ENCODE results near the gene CTF1. TPM values are rescaled to one million over a fixed set of nuclear protein-coding genes. Genes with fewer than 3 reads are reported as not detected.
"Not testable (repeated sequence)": the region's sequence is repeated elsewhere in the genome, so short reads cannot be mapped to it uniquely, and the experiment has no call there.

CTF1 gene
- total RNA-seq, 1 experiment from 2014 or later: 1.4 TPM

GRCh38 chr16:30858829-30859423 is 37.5 kb upstream of the CTF1 start:
- BruUV-seq (replicated peaks): no TSS peak
- no peaks in the 10 kb centered on the region for H3K9me2 ChIP-seq (ENCODE audit: insufficient read depth)
- no peaks in the 10 kb centered on the region for H4K20me1 ChIP-seq (ENCODE audit: insufficient read depth)
- H3K4me1 ChIP-seq (ENCODE audit: control insufficient read depth in 1 of 2, insufficient read depth in 2 of 2, low read length in 2 of 2): peaks cover 0 to 3% of the 10 kb centered on the region in 2 experiments; a peak in 1 of 4 replicates
- no peak overlapping the region for H3K4me2 ChIP-seq (ENCODE audit: low read length)
- ChIA-PET RAD21 (ENCODE audit: low non-redundant PET in 1 of 2, low total read pairs in 2 of 2, uncharacterized antibody in 2 of 2, unreplicated experiment in 2 of 2) (no interaction called here), POLR2A (no interaction called here), CTCF (interaction anchor here (1.9 kb wide), 1 partner anchor 14 kb away, joined by 4 read pairs; no protein-coding TSS in a partner anchor)
- H3K9ac ChIP-seq (ENCODE audit: low read length): no peak overlapping the region
- H3K36me3 ChIP-seq (ENCODE audit: control insufficient read depth in 1 of 2, insufficient read depth in 2 of 2, low read length in 2 of 2): no peaks in the 10 kb centered on the region
- DNase-seq (ENCODE audit: low read depth, low spot score) (no peak), ATAC-seq (no peak)
- H2AFZ ChIP-seq (ENCODE audit: low read depth, low read length, poor library complexity, severe bottlenecking): no peak overlapping the region
- intact Hi-C loops (cut with micrococcal nuclease): no loop called here
- peaks cover 0 to 6% of the 10 kb centered on the region in 2 experiments; a peak in 2 of 4 replicates for H3K9me3 ChIP-seq (ENCODE audit: control insufficient read depth in 1 of 2, insufficient read depth in 1 of 2, low read depth in 1 of 2, low read length in 2 of 2)
- no peaks in the 10 kb centered on the region for H3K27me3 ChIP-seq (ENCODE audit: insufficient read depth, low read length)
- TF ChIP-seq SIN3A (IDR thresholded peaks at IDR 0.05; ENCODE audit: low read depth): no peak
- TF ChIP-seq ATF3 (IDR thresholded peaks at IDR 0.05): no peak
- TF ChIP-seq JUND (IDR thresholded peaks at IDR 0.05): no peak
- TF ChIP-seq ELF1 (IDR thresholded peaks at IDR 0.05; ENCODE audit: borderline replicate concordance, low read depth): no peak
- no peaks in the 10 kb centered on the region for H3K79me2 ChIP-seq (ENCODE audit: insufficient read depth, low read length)
- H3K27ac ChIP-seq (ENCODE audit: low read depth, low read length): no peak overlapping the region
- H3K4me3 ChIP-seq (replicated peaks in 1 of 2; ENCODE audit: low read depth in 1 of 2, low read length in 2 of 2): no peak overlapping the region

GRCh38 chr16:30860729-30861128 is 35.7 kb upstream of the CTF1 start:
- H3K79me2 ChIP-seq (ENCODE audit: insufficient read depth, low read length); BruUV-seq (replicated peaks); H3K36me3 ChIP-seq (ENCODE audit: control insufficient read depth in 1 of 2, insufficient read depth in 2 of 2, low read length in 2 of 2); H2AFZ ChIP-seq (ENCODE audit: low read depth, low read length, poor library complexity, severe bottlenecking); H3K27me3 ChIP-seq (ENCODE audit: insufficient read depth, low read length); CTCF ChIA-PET; RAD21 ChIA-PET (ENCODE audit: low non-redundant PET in 1 of 2, low total read pairs in 2 of 2, uncharacterized antibody in 2 of 2, unreplicated experiment in 2 of 2); intact Hi-C loops (cut with micrococcal nuclease); H4K20me1 ChIP-seq (ENCODE audit: insufficient read depth); H3K27ac ChIP-seq (ENCODE audit: low read depth, low read length); H3K9me2 ChIP-seq (ENCODE audit: insufficient read depth); DNase-seq (ENCODE audit: low read depth, low spot score); H3K9me3 ChIP-seq (ENCODE audit: control insufficient read depth in 1 of 2, insufficient read depth in 1 of 2, low read depth in 1 of 2, low read length in 2 of 2); ATAC-seq; H3K4me1 ChIP-seq (ENCODE audit: control insufficient read depth in 1 of 2, insufficient read depth in 2 of 2, low read length in 2 of 2); POLR2A ChIA-PET; H3K9ac ChIP-seq (ENCODE audit: low read length); H3K4me2 ChIP-seq (ENCODE audit: low read length); H3K4me3 ChIP-seq (replicated peaks in 1 of 2; ENCODE audit: low read depth in 1 of 2, low read length in 2 of 2): not testable (repeated sequence)

GRCh38 chr16:30863178-30863577 is 33.2 kb upstream of the CTF1 start:
- H2AFZ ChIP-seq (ENCODE audit: low read depth, low read length, poor library complexity, severe bottlenecking); BruUV-seq (replicated peaks); DNase-seq (ENCODE audit: low read depth, low spot score); CTCF ChIA-PET; RAD21 ChIA-PET (ENCODE audit: low non-redundant PET in 1 of 2, low total read pairs in 2 of 2, uncharacterized antibody in 2 of 2, unreplicated experiment in 2 of 2); H3K9me3 ChIP-seq (ENCODE audit: control insufficient read depth in 1 of 2, insufficient read depth in 1 of 2, low read depth in 1 of 2, low read length in 2 of 2); H3K27me3 ChIP-seq (ENCODE audit: insufficient read depth, low read length); ATAC-seq; intact Hi-C loops (cut with micrococcal nuclease); H3K4me2 ChIP-seq (ENCODE audit: low read length); H3K9ac ChIP-seq (ENCODE audit: low read length); H3K9me2 ChIP-seq (ENCODE audit: insufficient read depth); H3K4me1 ChIP-seq (ENCODE audit: control insufficient read depth in 1 of 2, insufficient read depth in 2 of 2, low read length in 2 of 2); H3K79me2 ChIP-seq (ENCODE audit: insufficient read depth, low read length); POLR2A ChIA-PET; H3K4me3 ChIP-seq (replicated peaks in 1 of 2; ENCODE audit: low read depth in 1 of 2, low read length in 2 of 2); H3K27ac ChIP-seq (ENCODE audit: low read depth, low read length); H4K20me1 ChIP-seq (ENCODE audit: insufficient read depth); H3K36me3 ChIP-seq (ENCODE audit: control insufficient read depth in 1 of 2, insufficient read depth in 2 of 2, low read length in 2 of 2): not testable (repeated sequence)

Measured in HCT116 (cell line).